ENCODE results near the gene ELOVL6.

GRCh38 chr4:110172972-110173371, 25.4 kb downstream of the ELOVL6 start:
- TF ChIP-seq SMC3 (IDR thresholded peaks at IDR 0.05; ENCODE audit: borderline replicate concordance, low read length) (no peak), NFIC (IDR thresholded peaks at IDR 0.05; ENCODE audit: low read depth, low read length) (no peak), ZNF274 (IDR thresholded peaks at IDR 0.05; ENCODE audit: insufficient read depth, insufficient read length) (no peak), MXI1 (IDR thresholded peaks at IDR 0.05; ENCODE audit: low read depth, low read length) (no peak), RAD21 (IDR thresholded peaks at IDR 0.05; ENCODE audit: insufficient read depth, low read depth, low read length) (no peak), POLR2AphosphoS5 (IDR thresholded peaks at IDR 0.05; ENCODE audit: low read length) (no peak), NR2C1 (IDR thresholded peaks at IDR 0.05) (no peak), TCF7 (IDR thresholded peaks at IDR 0.05; ENCODE audit: borderline replicate concordance) (no peak), EED (IDR thresholded peaks at IDR 0.05; ENCODE audit: low read depth) (no peak), EP300 (IDR thresholded peaks at IDR 0.05; ENCODE audit: borderline replicate concordance in 1 of 2, control insufficient read depth in 1 of 2, low read depth in 2 of 2, low read length in 2 of 2) (no peak)
- TF ChIP-seq, protein P1, sequence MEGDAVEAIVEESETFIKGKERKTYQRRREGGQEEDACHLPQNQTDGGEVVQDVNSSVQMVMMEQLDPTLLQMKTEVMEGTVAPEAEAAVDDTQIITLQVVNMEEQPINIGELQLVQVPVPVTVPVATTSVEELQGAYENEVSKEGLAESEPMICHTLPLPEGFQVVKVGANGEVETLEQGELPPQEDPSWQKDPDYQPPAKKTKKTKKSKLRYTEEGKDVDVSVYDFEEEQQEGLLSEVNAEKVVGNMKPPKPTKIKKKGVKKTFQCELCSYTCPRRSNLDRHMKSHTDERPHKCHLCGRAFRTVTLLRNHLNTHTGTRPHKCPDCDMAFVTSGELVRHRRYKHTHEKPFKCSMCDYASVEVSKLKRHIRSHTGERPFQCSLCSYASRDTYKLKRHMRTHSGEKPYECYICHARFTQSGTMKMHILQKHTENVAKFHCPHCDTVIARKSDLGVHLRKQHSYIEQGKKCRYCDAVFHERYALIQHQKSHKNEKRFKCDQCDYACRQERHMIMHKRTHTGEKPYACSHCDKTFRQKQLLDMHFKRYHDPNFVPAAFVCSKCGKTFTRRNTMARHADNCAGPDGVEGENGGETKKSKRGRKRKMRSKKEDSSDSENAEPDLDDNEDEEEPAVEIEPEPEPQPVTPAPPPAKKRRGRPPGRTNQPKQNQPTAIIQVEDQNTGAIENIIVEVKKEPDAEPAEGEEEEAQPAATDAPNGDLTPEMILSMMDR (IDR thresholded peaks at IDR 0.05 in 2 of 3, conservative IDR thresholded peaks at IDR 0.05 in 1 of 3; ENCODE audit: control insufficient read depth in 2 of 3, extremely low read depth in 1 of 3, insufficient read depth in 1 of 3, low read depth in 3 of 3, low read length in 3 of 3) = no peak
